ENCODE data around the gene CYTH3.
A peak's percentile ranks its signal among the peaks of the same experiment; 100 is the strongest.

Gene CYTH3

DNA sequence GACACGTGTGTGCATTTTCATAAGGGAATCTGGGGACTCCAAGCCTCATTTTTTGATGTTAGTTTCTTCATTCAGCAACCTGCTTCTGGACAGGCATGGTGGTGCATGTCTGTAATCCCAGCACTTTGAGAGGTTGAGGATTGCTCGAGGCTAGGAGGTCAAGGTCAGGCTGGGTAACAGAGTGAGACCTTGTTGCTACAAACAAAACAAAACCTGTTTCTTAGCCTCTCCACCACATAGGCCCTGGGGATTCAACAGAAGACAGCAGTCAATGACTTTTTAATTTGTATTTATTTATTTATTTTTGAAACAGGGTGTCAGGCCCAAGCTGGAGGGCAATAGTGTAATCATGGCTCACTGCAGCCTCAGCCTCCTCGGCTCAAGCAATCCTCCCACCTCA, 6.9 kb upstream of the CYTH3 start:
- DNase-seq, result no peak

DNA sequence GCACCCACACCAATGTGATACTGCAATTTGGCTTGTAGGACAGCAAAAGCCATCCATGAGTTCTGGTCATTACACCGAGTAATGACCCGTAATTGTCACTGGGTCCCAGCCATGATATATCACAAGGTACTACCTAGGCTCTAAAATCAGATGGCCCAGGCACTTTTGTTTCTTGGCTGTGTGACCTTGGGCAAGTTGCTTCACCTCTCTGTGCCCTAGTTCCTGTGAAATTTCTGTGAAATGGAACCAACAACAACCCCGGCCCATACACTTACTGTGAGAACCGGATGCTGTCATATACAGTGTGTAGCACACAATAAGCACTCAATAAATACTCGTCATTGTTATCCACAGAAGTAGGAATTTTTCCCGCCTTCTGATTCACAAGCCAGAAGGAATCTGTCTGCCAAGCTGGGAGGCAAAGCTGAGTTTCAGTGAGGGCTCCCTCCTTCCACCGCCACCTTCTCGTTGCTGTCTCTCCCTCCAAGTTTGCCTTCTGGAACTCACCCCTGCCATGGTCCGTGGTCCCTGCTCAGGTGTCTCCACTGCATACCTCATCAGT, 6.4 kb upstream of the CYTH3 start:
- no peak for DNase-seq

DNA sequence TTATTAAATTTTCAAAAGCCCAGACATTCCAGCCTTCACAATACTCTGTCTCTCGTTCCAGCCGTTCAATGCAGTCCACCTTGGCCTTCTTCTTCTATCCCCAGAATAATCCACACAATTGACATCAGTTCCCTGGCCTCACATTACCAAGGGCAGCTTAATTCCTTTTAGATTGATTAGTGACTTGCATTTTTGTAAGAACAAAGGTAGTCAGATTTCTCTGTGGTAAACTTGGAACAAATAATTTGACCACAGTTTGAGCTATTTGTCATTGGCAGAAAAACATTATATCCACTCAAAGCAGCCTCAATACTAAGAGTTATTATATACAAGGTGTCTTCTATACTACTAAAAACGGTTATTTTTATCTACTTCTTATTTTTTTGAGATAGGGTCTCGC, 5.1 kb upstream of the CYTH3 start:
- DNase-seq, result no peak

DNA sequence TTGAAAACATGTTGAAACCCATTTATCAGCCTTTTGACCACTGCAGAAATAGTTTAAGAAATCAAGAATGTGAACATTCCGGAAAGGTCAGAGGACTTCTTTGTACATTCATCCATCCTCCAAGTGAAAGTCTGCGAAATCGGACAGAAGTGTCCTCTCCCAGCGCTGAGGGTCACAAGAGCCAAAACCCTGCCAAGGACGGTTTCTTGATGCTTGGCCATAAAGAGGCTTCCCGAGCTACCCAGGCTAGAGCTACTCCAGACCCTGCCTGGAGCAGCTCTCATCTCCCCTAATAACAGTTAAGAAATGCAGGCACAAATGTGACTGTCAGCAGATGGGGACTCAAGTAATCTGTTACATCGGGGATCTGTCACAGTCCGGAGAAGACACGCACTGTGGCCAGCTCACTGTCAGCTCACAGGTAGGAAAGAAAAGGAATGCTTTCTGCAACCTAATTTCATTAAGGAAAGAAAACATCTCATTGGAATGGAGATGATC, 4.5 kb upstream of the CYTH3 start:
- DNase-seq, result no peak

DNA sequence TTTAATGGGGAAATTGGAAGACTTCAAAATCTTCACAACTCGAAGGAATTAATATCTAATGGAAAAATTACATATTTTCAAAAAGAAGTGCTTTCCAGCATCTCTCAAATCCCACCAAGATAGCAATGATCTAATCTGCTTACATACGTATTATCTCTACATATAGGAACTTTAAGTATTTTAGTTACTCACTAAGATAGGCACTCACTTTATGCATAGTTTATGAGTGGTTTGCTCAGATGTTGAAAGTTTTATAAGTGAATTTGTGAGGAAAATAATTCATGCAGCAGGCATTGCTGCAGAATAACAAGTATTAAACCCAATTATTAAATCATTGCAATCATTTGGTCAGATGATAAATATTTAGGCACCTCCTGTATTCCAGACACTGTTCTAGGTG, 2.3 kb upstream of the CYTH3 start:
- no peak for DNase-seq

DNA sequence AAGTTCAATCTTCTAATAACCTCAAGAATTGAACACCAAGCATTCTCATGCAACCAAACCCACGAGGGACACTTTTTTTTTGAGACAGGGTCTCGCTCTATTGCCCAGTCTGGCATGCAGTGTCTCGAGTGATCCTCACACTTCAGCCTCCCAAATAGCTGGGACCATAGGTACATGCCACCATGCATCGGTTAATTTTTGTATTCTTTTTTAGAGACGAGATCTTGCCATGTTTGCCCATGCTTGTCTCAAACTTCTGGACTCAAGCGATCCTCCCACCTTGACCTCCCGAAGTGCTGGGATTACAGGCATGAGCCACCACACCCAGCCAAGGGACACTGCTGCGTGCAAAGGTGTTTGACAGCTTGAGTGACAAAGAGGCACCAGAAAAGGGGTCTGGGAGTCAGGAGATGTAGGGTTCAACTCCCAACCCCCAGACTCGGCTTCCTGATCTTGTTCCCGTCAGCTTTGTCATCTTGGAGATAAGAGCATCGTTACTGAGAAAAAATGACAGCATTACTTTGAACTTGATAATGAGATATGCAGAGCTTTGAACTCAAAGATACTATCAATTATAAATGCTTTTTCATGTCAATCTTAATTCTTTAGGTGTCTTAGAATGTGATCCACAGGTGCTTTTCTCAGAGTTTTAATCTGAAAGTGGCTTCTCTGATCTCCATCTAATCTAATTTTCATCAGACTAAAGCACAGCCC, 1.6 kb upstream of the CYTH3 start:
- no peak for DNase-seq

DNA sequence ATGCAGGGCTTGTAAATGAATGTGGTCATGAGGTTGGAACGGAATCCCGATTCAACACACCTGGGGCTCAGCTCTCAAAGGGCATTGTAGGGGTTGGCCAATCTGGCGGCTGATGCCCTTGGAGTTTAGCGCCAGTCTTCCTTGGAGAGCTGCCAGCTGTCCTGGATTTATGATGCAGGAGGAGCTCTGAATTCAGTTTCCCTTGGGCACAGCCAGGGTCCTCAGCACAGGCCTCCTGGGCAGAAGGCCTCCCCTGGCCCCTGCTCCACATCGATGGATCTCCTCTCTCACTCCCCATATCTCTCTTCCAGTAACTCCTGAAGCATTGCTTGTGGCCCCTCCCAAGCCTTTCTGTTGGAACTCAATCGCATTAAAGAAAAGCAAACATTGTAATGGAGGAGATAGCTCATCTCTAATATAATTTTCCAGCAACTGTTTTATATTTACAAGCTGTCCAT, 985 bp upstream of the CYTH3 start:
- no peak for DNase-seq

DNA sequence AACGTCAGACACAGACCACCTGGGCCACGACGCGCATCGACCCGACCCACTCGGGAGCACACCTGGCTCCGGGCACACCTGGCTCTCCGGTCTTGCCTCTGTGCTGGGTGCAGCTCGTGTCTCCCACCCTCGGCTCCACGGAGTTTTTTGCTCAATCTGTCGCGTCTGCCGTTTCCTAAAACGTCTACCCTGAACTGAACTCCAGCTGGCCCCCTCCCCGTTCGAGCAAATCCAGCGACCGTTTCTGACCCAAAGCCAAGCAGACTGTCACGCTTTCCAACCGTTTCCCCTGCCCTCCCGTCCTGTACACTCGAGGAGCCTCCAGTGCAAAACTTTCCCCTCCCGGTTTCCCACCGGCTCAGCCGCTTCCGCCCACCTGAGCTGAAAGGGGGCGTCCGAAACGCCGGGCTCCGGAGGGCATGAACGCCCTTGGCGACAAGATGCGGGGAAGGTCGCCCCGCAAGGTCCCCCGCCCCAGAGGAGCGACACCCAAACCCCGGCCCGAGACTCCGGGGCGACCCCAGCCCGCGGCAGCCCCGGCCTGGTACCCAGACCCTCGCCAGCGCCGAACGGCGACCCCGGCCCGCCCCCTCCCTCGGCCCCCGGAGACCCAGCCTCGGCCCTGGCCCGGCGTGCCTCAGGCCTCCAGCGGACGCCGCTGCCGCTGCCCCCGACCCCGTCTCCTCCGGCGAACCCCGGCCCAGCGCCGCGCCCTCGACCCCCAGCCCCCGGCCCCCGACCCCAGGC, 557 bp downstream of the CYTH3 start:
- no peak for DNase-seq

DNA sequence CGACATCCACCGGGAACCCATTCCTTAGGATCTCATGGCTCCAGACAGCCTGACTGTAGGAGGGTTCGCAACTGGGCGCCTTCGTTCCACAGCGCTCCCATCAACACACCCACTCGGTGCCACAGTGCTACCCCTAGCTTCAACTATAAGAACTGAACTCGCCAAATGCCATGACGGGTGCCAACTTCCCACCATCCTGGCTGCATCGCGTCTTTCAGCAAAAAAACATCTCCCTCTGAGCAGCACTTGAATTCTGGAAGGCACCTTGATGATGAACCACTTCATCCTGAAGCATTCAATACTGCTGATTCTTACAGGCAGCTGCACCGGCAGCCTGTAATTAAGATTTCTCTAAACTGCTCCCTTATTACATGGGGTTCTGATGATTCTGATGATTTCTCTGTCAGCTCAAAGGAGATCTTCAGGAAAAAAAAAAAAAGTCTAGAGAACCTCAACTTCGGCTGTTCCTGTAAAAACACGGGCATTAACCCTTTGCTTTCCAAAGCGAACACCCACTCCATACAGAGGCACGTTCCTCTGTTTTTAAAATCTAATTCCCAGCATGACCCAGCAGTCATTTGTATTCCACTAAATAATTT, 1.3 kb downstream of the CYTH3 start:
- peak; percentile 13 for DNase-seq

DNA sequence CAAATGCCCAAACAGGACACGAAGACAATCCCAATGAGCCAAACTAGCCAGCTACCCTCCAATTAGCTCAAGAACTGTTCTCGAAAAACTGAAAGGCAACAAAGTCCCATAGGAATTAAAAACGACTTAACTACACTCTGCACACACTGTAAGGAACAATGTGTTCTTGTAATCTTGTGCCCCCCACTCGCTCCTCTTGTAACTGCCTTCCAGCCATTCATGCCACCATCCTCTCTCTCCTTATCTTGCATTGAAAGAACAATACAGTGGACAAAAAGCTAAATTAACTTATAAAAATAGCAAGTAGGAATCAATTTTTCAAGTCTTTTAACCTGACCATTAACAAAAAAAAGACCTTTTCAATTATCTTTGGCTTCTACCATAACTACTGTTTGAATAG, 2.9 kb downstream of the CYTH3 start:
- no peak for DNase-seq

DNA sequence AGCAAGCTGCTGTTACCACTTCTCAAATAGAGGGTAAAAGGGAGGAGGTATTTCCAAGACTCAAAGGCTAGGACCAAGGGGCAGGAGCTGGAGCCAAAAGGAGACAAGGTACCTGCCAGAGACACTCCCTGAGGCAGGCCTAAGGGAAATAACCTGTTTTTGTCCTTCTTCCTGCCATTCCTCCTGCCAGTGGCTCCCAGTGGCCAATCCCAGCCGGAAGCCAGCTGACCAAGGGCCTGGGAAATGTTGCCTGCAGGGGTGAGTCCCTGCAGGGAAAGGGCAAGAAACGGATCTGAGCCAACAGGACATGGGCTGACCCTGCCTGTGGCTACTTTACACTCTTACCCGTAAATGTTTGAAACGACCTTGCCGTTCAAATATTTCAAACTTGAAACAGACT, 3.5 kb downstream of the CYTH3 start:
- no peak for DNase-seq

DNA sequence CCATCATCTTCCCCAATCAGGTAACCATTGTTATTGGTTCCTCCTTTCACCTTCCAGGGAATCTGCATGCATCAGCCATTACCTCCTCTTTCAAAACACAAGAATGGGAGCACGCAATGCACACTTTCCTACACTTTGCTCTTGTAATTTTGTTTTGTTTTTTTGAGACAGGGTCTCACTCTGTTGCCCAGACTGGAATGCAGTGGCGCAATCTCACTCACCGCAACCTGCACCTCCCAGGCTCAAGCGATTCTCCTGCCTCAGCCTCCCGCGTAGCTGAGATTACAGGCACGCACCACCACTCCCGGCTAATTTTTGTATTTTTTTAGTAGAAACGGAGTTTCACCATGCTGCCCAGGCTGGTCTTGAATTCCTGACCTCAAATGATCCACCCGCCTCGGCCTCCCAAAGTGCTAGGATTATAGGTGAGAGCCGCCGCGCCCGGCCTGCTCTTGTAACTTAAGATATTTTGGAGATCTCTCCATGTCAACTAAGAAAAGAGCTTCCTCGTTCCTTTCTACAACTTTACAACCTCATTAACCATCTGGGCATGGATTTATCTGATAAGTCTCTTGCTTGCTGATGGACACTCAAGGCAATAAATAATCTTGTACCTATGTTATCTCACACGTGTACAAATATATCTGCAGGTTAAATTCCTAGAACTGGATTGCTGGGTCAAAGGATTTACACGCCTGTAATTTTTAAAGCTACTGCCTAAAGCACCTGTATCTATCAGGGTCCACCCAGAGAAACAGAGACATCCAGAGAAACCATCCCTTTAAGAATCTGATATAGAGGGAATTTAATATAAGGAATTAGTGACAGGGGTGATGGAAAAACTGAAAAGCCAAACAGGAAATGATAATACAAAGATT, 4.2 kb downstream of the CYTH3 start:
- no peak for DNase-seq

DNA sequence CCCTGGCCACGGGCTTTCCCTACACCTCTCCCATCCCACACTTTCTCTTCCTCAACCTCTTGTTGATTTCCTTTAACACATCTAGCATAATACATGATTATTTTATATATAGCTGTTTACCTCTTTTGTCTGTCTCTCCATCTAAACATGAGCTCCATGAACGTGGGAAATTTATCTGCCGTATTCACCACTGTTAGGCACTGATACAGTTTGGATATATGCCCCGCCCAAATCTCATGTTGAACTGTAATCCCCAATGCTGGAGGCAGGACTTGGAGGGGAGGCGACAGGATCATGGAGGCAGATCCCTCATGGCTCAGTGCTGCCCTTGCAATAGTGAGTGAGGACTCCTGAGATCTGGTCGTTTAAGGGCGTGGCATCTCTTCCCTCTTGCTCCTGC, 5.7 kb downstream of the CYTH3 start:
- no peak for DNase-seq

DNA sequence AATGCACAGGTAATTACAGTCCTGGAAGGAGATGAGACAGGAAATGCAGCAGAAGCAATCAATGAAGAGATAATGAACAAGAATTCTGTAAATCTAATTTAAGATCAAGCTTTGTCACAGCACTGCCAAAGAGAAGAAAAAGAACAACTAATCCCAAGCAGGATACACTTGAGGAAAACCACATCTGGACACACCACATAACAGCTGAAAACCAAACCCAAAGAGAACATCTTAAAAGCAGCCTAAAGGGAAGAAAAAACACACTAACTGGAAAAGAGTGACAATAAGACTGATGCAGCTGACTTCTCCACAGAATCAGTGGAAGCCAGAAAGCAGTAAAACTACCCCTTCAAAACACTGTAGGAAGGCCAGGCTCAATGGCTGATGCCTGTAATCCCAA, 10.2 kb downstream of the CYTH3 start:
- DNase-seq, result no peak

DNA sequence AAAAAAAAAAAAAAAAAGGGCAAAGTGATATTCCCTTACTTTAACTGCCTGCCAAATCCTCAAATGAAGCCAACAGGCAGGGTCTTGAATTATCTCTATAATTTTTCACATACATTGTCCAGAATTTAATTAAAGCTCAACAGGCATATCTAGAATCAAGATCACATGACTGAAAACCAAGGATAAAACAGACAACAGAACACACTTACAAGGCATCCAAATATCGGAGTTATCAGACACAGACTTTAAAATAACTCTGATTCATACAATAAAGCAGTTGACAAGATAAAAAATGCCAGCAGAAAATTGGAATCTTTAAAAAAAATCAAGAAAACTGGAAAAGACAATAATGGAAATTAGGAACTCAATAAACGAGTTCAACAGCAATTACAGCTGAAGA, 10.7 kb downstream of the CYTH3 start:
- DNase-seq, result no peak

DNA sequence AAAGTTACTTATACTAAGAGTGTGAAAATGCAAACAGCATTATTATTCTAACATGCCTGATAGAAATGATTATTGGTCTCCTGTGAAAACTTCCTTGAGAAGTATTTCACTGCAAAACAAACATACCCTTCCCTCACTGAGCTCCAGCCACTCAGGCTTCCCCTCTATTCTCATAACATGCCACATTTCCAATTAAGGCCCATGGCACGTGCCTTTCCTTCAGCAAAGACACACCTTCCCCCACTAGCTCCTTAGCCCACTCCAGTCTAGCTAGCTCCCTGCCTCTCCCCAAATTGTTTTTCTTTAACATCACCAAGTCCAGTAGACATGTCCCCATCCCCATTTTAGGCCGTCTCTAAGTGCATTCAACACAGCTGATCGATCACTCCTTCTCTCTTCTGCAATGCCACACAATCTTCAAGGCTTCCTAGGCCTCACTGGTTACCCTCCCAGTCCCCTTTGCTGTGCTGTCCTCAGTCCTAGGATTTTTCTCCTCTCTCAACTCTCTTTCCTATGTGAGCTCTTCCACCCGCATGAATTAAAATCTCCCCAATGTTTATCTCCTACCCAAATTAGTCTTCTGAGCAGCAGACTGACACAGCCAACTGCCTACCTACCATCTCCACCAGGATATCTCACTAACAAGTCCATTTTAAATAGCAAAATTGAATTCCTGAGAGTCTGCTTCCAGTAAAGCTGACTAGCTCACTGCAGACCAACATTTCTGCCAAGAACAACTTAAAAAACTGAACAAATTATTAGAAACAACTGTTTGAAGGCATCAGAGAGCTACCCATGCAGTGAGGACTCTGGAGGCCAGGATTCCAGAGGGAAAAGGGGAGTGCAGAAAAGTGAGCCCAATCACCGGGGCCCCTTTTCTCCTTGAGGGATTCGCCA, 11.9 kb downstream of the CYTH3 start:
- DNase-seq, result no peak

DNA sequence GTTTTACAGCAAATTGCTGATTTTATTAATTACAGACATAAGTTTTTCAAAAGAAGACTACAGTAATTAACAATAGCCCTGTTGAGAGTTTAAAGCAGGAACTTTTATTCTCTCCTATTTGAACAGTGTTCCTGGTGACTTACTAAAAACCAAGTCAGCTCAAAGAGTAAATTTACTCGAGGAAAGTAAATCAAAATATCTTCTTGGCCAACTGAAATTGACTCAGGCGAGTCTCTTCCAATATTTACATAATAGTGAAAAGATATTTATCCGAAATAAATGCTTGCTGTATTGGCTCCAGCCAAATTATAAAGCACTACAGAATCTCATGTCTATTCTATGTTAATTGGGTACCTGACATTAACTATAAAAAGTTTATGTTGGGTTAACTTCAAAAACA, 13.2 kb downstream of the CYTH3 start:
- DNase-seq, result no peak

DNA sequence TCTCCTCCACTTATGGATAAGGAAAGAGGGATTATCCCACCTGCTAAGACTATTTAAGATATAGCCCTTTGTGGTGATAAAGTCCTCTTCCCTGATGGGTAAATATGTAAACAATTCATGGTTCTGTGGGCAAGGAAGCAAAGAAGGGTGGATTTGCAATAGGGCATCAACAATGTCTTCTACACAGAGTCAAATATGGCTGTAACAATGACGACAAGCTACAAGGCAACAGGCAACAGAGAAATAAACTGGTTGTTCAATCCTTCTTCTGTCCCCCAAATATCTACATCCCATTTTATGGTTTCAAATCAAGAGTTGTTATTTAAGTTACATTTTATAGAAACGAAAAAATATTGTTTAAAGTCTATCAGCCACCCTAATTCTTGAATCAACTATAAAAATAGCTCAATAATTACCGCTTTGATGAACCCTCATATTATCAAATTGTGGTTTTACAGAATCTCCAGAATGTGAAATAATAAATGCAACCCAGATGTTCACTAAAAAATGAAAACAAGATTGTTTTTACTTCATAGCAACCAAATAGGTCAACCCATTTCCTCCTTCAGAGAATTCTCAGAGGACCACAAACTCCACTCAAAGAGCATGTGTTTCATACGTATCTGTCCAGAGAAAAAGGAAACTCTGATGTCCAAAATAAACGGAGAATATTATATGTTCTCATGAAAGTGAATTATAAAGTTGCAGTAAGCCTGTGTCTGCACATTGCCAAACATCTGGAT, 13.8 kb downstream of the CYTH3 start:
- DNase-seq, result no peak

DNA sequence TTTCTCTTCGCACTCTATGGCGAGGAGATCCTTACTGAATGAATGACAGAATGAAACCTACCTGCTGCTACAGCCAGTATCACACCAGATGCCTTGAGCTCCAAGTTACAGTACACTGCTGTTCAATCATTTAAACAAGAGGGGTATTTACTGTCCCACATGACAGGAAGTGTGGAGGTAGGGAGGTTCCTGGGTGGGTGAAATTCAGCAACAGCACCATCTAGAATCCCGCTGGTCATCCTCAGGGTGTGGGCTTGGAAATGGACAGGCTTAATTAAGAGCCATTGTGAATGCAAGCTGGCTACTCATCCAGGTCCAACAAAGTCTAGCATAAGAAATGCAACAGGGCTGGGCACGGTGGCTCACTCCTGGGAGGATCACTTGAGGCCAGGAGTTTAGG, 14.7 kb downstream of the CYTH3 start:
- no peak for DNase-seq

DNA sequence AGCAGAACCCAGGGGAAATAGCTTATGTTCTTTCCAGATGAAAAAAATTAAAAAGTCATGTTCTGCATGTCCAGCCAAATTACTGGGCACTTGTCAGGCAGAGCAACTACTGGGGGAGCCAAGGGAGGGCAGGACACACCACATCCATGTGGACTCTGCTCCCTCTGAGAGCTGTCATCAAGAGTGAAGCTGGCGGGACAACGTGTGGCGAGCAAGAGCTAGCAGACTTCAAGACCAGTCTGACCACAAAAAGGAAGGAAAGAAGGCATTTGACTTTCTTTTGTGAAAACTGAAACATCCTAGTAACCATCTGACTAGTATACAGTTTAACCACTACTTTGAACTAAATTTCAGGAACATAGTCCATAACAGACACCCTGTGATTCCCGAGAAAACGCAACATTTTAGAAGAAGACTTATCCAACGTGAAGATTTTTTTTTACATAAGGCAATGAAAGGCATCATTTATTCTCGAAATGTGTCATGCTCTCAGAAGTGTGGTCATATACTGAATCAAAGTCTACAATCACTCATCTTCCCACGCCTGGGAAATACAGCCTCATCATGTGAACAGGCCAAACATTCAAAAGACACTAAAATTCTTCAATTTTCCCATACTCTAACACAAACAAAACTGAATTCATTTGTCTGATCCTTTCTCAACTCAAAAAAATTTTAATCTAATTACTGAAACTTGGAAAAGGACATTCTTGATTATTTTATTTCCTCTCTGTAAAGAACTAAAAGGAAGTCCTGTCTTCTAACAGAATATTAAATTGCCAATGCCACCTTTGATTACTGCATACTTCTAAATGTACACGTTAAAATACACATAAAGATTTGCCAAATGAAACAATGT, 15.5 kb downstream of the CYTH3 start:
- no peak for DNase-seq

All from activated gamma-delta T cell treated with Interleukin-2 at 50 U/mL for 16 hours (primary cell).